Daoy (cell line): ENCODE results near the gene PPP1R13B. TPM values are rescaled to one million over a fixed set of nuclear protein-coding genes. Genes with fewer than 3 reads are reported as not detected.
"Not testable (repeated sequence)": the region's sequence is repeated elsewhere in the genome, so short reads cannot be mapped to it uniquely, and the experiment has no call there.

Experiments
- DNase-seq: peaks from one replicate; pipeline ENCODE4 v3.0.0-alpha.2; 2015; ENCODE audit warnings: low read depth
- total RNA-seq: library from RNA; depleted of rRNA; stranded (reverse); fragments of >200 nt; shearing (Covaris generic); gene quantifications from 2 replicates; pipeline ENCODE4 v1.2.3, GENCODE V29; 2014

Gene PPP1R13B
- total RNA-seq, 1 experiment from 2014 or later: 7.1 TPM

- DNase-seq: no peak
These were observed 12.4 kb downstream of the PPP1R13B start for GRCh38 chr14:103834956-103835355.

DNA sequence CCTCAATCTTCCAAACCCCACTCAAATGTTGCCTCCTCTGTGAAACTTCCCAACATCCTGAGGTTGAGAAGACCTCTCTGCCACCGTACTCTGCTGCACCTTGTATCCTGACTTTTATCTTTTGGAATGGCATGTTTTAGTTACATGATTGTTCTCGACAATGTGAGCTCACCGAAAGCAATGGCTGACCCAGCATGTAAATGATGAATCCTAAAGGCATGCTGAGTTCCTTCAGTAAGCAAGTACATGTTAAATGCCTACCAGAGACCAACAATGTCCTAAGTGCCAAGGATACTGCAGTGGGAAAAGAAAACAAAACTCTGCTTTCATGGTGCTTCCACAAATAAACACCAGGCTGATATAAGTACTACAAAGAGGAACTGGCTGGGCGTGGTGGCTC lies 13.7 kb downstream of the PPP1R13B start:
- no peak for DNase-seq

DNA sequence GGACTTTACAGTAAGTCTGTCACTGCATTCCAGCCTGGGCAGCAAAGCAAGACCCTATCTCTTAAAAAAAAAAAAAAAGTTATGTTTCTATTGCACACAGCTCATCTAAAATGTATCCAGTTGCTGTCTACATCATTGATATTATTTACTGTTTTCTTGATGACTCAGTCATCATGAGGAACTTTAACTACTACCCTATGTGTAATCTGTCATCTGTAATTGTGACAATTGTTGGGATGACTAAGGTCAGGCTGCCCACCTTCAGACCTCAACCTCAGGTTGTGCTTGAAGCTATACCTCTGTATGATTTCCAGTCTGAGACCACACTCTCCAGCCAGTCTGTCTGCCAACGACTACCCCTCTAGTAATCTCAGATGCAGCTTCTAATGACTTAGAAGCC lies 15.3 kb downstream of the PPP1R13B start:
- no peak for DNase-seq

- DNase-seq: no peak
These were observed 16.7 kb downstream of the PPP1R13B start for GRCh38 chr14:103830511-103831270.

GRCh38 chr14:103828315-103828967 lies 18.9 kb downstream of the PPP1R13B start:
- DNase-seq: no peak

DNA sequence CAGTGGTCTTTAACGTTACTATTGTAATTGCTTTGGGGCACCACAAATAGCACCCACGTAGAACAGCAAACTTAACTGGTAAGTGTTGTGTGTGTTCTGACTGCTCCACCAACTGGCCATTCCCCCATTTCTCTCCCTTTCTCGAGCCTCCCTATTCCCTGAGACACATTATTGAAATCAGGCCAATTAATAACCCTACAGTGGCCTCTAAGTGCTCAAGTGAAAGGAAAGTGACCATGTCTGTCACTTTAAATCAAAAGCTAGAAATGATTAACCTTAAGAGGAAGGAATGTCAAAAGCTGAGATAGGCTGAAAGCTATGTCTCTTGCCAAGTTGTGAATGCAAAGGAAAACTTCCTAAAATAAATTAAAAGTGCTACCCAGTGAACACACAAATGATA lies 22.3 kb downstream of the PPP1R13B start:
- DNase-seq: no peak

DNA sequence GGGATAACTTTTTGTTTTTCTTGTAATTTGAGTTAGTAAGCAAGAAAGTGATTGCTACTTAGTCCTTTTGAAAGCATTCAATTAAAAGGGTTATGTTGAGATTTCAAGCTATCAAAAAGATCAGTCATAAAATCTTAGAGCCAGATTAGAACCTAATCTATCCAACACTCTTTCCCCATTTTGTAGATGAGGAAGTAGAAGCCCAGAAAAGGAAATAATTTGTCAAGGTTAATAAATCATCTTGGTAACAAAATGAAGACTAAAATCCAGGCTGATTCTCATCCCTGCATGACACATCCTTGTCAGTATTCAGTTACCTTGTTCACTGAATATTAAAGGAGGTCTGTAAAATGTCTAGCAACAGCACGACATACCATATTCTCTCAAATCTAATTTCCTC lies 26.5 kb downstream of the PPP1R13B start:
- DNase-seq: no peak

GRCh38 chr14:103820382-103820781 lies 27.0 kb downstream of the PPP1R13B start:
- no peak for DNase-seq

DNA sequence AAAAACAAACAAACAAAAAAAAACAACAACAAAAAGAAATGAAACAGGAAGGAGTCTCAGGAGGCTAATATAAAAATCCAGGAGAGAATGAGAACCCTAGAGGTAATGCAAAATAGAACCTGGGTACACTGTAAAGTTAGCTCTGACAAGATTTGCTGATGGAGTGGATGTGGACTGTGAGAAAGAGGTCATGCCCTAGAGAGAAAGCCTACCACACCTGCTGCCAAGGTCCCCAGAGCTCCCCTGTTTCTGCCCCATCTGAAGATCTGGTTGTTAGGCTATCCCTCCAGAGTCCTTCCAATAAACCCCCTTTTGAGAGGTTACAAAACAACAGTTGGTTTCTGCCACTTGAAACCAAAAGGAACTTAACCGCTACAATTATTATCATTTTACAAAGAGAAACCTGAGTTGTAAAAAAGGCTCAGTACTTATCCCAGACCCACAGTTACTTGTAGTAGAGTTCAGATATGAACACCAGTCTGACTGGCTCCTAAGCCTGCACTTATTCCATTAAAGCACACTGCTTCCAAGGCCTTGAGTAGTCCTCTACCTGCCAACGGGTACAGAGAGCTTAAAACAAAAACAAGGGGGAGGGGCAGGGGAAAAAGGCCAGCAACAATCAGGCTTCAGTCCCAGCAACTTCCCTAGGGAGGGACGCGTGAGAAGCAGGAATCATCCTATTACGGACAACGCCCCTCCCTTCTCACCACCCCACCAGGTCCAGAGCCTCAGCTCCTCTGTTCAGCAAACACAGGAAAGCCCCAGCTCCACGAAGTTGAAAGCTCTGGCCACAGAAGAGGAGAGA lies 27.7 kb downstream of the PPP1R13B start:
- DNase-seq: peak; percentile 70

DNA sequence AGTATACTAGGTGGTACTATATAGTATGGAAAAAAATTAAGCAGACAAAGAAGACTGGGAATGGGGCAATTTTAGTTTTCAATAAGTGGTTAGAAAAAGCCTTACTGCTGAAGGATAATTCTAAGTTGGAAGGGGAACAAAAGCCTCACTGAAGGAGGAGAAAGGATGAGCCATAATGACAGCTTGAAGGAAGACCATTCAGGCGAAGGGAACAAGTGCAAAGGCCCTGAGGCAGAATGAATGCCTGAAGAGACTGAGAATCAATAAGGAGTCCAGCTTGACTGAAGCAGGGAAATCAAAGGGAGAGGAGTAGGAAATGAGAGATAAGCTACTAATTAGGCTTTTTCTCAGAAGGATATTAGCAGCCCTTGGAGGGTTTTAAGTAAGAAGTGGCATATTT lies 28.5 kb downstream of the PPP1R13B start:
- DNase-seq: no peak

DNA sequence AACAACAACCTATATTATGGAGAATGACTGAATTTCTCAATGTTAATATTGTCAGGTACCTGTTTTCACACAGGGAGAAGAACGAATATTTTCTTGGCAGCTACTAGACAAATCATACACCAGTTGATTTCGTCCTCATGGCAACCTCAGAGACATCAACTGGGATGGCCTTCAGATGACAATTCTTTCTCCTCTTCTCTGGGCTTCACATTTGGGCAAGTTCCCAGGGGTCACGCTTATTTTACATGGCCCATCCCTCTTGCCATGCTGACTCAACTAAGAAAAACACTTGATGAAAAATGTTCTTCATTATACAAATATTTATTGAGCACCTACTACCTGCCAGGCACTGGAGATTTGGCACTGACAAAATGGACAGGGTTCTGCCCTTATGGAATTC lies 29.0 kb downstream of the PPP1R13B start:
- no peak for DNase-seq

DNA sequence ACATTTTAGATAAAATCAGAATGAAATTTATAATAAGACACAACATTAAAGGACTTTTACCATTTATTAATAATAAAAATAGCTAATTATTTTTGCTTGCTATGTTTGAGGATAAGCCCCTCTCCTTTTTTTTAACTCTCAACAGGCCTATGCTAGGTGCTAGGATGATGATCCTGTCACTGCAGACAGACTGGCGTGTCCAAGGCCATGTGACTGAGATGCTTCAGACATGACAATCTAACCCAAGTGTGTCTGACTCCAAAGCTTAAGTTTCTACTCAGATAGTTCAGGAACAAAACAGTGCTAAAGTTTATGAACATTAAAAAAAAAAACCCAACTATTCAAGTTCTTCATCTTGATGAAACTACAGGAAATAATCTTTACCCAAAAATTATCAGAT lies 29.8 kb downstream of the PPP1R13B start:
- DNase-seq: no peak

DNA sequence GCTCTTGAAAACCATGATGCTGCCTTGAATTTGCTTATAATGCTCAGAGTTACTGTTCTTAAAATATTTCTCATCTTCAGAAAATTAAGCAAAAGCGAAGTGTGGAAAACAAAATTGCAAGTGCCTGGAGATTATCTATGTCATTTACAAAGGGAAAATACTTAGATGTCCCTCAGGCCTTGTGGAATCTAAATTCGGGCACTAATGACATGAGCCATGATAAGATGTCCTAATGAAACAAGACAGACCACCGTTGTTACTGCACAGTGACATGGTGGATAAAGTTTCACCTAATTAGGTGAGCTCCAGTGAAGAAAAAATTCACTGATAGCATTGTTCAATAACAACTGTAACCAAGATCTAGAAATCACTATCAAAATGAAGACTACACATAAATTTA lies 30.4 kb downstream of the PPP1R13B start:
- no peak for DNase-seq

GRCh38 chr14:103815253-103815652 lies 32.1 kb downstream of the PPP1R13B start:
- no peak for DNase-seq

- DNase-seq: no peak
These were observed 36.2 kb downstream of the PPP1R13B start for GRCh38 chr14:103811189-103811588.

- peak; percentile 81 for DNase-seq
These were observed 38.9 kb downstream of the PPP1R13B start for GRCh38 chr14:103808403-103809001.

DNA sequence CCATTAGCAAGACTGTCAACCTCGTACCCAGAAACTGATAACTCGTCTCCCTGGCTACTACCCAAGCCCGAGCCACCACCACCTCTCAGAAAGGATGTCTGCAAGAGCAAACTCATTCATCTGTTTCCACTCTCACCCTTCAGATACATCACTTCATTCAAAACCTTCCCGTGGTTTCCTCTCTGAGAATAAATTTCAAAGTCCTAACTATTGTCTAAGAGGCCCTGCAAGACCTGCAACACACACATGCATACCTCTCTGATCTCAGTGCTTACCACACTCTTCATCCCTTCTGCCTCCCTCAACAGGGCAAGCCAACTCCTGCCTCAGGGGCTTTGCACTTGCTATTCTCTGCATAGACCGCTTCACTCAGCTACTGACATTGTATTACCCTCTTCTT lies 40.6 kb downstream of the PPP1R13B start:
- no peak for DNase-seq

GRCh38 chr14:103805708-103806107 lies 41.7 kb downstream of the PPP1R13B start:
- DNase-seq: no peak

DNA sequence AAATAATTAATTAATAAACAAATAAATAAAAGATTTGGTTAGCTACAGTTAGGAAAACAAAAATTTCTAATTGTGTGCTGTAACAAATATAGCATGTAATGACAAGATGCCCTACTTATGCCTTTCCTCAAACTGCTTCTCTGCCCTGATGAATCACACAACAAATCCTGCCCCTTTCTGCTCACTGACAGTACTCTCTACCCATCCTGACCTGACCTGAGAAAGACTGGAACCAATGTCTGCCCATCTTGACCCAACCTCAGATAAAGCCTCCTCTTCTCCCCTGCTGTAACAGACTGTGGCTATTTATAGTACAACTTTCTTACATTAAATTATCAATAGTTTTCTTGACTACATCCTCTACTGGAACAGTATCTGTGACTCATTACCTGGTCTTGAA lies 43.7 kb downstream of the PPP1R13B start:
- DNase-seq: peak; percentile 19

DNA sequence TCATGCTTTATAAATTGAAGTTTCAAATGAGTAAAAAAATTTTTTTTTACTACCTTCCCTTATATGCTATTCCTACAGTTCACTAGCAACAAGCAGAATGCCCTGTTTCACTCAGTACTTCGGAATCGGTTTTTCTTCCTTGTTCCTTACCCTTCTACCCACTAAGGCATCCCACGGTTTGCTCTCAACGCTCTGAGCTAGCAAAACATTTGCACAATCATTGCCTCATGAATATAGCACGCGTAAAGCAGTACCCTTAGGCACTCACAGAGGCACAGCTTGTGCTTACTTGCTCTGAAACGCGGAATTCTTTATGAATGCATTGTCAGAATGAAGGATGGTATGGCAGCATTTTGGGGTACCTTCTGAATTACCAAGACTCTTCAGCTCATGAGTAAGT lies 45.0 kb downstream of the PPP1R13B start:
- no peak for DNase-seq

GRCh38 chr14:103801459-103801858 lies 45.9 kb downstream of the PPP1R13B start:
- DNase-seq: peak; percentile 93

- not testable (repeated sequence) for DNase-seq
These were observed 54.2 kb downstream of the PPP1R13B start for GRCh38 chr14:103793192-103793591.
